Neuronal stem cell (in vitro differentiated cells): Measurements from ENCODE around the gene CARM1.

Experiments used
- DNase-seq: peaks from one replicate; pipeline ENCODE4 v3.0.0-alpha.2; 2013; ENCODE audit warnings: low spot score
- H2AFZ ChIP-seq: one replicate; pipeline ENCODE4 v1.6.1; 2013; ENCODE audit warnings: mild to moderate bottlenecking, low read length, inconsistent platforms
- H2AK5ac ChIP-seq: 2 replicates; pipeline ENCODE4 v1.6.1; 2013; ENCODE audit warnings: low read depth, mild to moderate bottlenecking, inconsistent platforms, low read length, moderate library complexity, mixed read lengths
- H2BK120ac ChIP-seq: 2 replicates; pipeline ENCODE4 v1.6.1; 2013; ENCODE audit warnings: low read depth, mild to moderate bottlenecking, inconsistent platforms, low read length, moderate library complexity, mixed read lengths
- H2BK12ac ChIP-seq: one replicate; pipeline ENCODE4 v1.6.1; 2013; ENCODE audit warnings: low read length, inconsistent platforms
- H2BK15ac ChIP-seq: 2 replicates; pipeline ENCODE4 v1.6.1; 2013; ENCODE audit warnings: mild to moderate bottlenecking, low read length, inconsistent platforms, mixed read lengths
- H2BK5ac ChIP-seq: one replicate; pipeline ENCODE4 v1.6.1; 2013; ENCODE audit warnings: inconsistent platforms, mild to moderate bottlenecking, low read length, moderate library complexity
- H3K14ac ChIP-seq: one replicate; pipeline ENCODE4 v1.6.1; 2013; ENCODE audit warnings: low read length, inconsistent platforms
- H3K18ac ChIP-seq: 2 replicates; pipeline ENCODE4 v1.6.1; 2013; ENCODE audit warnings: low read length, inconsistent platforms
- H3K23ac ChIP-seq: 2 replicates; pipeline ENCODE4 v1.6.1; 2013; ENCODE audit warnings: low read depth, mild to moderate bottlenecking, mixed read lengths, low read length, inconsistent platforms; ENCODE audit not compliant: poor library complexity
- H3K27ac ChIP-seq: replicated peaks from 3 replicates; pipeline ENCODE4 v1.5.1; 2013; ENCODE audit warnings: low read length, inconsistent platforms
- H3K27me3 ChIP-seq, 3 experiments: 2 replicates each; pipeline ENCODE4 v1.6.1; 2013; ENCODE audit warnings: low read length in 3 of 3, mild to moderate bottlenecking in 2 of 3, inconsistent platforms in 1 of 3, low read depth in 1 of 3, mixed read lengths in 1 of 3, moderate library complexity in 1 of 3; ENCODE audit not compliant: control insufficient read depth in 3 of 3, insufficient read depth in 3 of 3
- H3K36me3 ChIP-seq, 2 donors: replicated peaks in 1 of 2; 2 replicates each; pipeline ENCODE4 v1.6.1; 2013; ENCODE audit warnings: low read length in 2 of 2; ENCODE audit not compliant: control insufficient read depth in 2 of 2, insufficient read depth in 2 of 2
- H3K4ac ChIP-seq: 2 replicates; pipeline ENCODE4 v1.6.1; 2013; ENCODE audit warnings: inconsistent platforms, mild to moderate bottlenecking, low read length, moderate library complexity
- H3K4me1 ChIP-seq, 2 donors: 1 replicate in 1 of 2; 2 replicates in 1 of 2; pipeline ENCODE4 v1.6.1; 2013; ENCODE audit warnings: low read length in 2 of 2, low read depth in 1 of 2; ENCODE audit not compliant: control insufficient read depth in 2 of 2, insufficient read depth in 1 of 2
- H3K4me2 ChIP-seq: one replicate; pipeline ENCODE4 v1.6.1; 2013; ENCODE audit warnings: mild to moderate bottlenecking, low read length, inconsistent platforms; ENCODE audit not compliant: insufficient read depth, poor library complexity, severe bottlenecking
- H3K4me3 ChIP-seq, 2 donors: 2 replicates each; pipeline ENCODE4 v1.5.1; 2013; ENCODE audit warnings: low read length in 2 of 2, mild to moderate bottlenecking in 2 of 2, inconsistent platforms in 1 of 2, moderate library complexity in 1 of 2
- H3K79me1 ChIP-seq: one replicate; pipeline ENCODE4 v1.6.1; 2013; ENCODE audit warnings: low read depth, mild to moderate bottlenecking, inconsistent platforms, low read length, moderate library complexity
- H3K9ac ChIP-seq: one replicate; pipeline ENCODE4 v1.6.1; 2013; ENCODE audit warnings: mild to moderate bottlenecking, low read depth, low read length, inconsistent platforms; ENCODE audit not compliant: poor library complexity
- H3K9me3 ChIP-seq, 2 donors: replicated peaks in 1 of 2; 2 replicates each; pipeline versions ENCODE3 to v1.6.1; 2013; ENCODE audit warnings: low read length in 2 of 2, mild to moderate bottlenecking in 2 of 2, inconsistent platforms in 1 of 2, low read depth in 1 of 2, mixed read lengths in 1 of 2, moderate library complexity in 1 of 2; ENCODE audit not compliant: control insufficient read depth in 2 of 2, insufficient read depth in 1 of 2
- H4K8ac ChIP-seq: one replicate; pipeline ENCODE4 v1.6.1; 2013; ENCODE audit warnings: low read depth, mild to moderate bottlenecking, inconsistent platforms, low read length, moderate library complexity
- H4K91ac ChIP-seq: one replicate; pipeline ENCODE4 v1.6.1; 2013; ENCODE audit warnings: low read length, low read depth, mild to moderate bottlenecking, inconsistent platforms; ENCODE audit not compliant: poor library complexity
- WGBS, 2 donors: extraction: QIAGEN DNeasy Blood & Tissue Kit; methylation state at CpG; one replicate each; pipeline ENCODE4 v1.1.7; 2013; ENCODE audit warnings: missing lambda C conversion rate in 2 of 2, mixed read lengths in 1 of 2; ENCODE audit not compliant: insufficient read length in 2 of 2, insufficient replicate concordance in 1 of 2; ENCODE audit errors: extremely low coverage in 2 of 2; 5-methylcytosine and 5-hydroxymethylcytosine counted together

The CARM1 gene

DNA sequence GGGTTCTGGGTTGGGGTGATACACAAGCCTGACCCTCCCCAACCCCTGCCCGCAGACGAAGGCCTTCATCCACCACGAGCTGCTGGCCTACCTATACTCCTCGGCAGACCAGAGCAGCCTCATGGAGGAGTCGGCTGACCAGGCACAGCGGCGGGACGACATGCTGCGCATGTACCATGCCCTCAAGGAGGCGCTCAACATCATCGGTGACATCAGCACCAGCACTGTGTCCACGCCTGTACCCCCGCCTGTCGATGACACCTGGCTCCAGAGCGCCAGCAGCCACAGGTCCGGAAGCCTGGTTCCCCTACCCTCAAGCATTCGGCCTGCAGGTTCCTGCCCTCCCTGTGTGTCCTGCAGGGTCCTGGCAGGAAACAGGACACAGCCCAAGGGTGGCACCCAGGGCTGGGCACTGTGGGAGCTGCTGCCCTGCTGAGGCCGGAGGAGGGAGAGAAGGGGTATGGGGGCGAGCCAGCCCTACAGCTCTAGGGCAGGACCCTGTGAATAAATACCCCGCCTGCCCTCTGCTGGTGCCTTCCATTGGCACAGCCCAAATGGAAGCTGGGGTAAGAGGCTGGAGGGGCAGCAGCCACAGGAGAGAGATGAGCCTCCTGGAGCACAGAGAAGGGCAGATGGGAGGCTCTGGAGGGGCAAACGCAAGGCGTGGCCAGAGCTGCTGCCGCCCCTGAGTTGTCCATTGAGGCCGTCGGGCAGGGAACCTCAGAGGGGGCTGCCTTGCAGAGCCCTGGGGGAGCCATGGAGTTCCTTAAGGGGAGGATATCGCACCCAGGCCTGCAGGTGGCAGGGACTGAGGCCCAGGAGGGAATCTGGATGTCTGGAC, 42.2 kb upstream of the CARM1 start:
- no peak overlapping the region for H3K18ac ChIP-seq
- H4K91ac ChIP-seq = no peak overlapping the region
- no peak overlapping the region for H2BK15ac ChIP-seq
- H3K9me3 ChIP-seq = peaks cover 0 to 2% of the 10 kb centered on the region in 2 donors
- H3K4me1 ChIP-seq = peaks cover 0 to 6% of the 10 kb centered on the region in 2 donors
- no peak overlapping the region for H3K4ac ChIP-seq
- H2BK12ac ChIP-seq = no peak overlapping the region
- peaks cover 3% of the 10 kb centered on the region for H3K79me1 ChIP-seq
- H3K14ac ChIP-seq = no peak overlapping the region
- H2BK5ac ChIP-seq = no peak overlapping the region
- DNase-seq = no peak
- peaks cover 43 to 78% of the 10 kb centered on the region in 2 donors for H3K36me3 ChIP-seq
- no peaks in the 10 kb centered on the region for H3K27me3 ChIP-seq
- H4K8ac ChIP-seq = no peak overlapping the region
- no CpG with 5 or more reads among the region's 26 CpGs for WGBS, 2 donors
- no peak overlapping the region for H3K27ac ChIP-seq
- no peak overlapping the region for H3K4me3 ChIP-seq
- peak overlapping the region; percentile 17 for H3K23ac ChIP-seq
- no peak overlapping the region for H2AK5ac ChIP-seq
- H2AFZ ChIP-seq = no peak overlapping the region
- no peak overlapping the region for H2BK120ac ChIP-seq
- no peak overlapping the region for H3K9ac ChIP-seq
- no peak overlapping the region for H3K4me2 ChIP-seq

- H4K91ac ChIP-seq = no peak overlapping the region
- no peak overlapping the region for H2BK12ac ChIP-seq
- H2BK5ac ChIP-seq = peak overlapping the region; percentile 60
- no CpG with 5 or more reads among the region's 16 CpGs for WGBS, 2 donors
- no peak overlapping the region for H4K8ac ChIP-seq
- no peak overlapping the region for H2BK15ac ChIP-seq
- no peak overlapping the region for H3K14ac ChIP-seq
- H3K4me3 ChIP-seq = no peak overlapping the region
- peaks cover 0 to 7% of the 10 kb centered on the region in 2 donors for H3K4me1 ChIP-seq
- H3K23ac ChIP-seq = peak overlapping the region; percentile 17
- peaks cover 3% of the 10 kb centered on the region for H3K79me1 ChIP-seq
- no peak overlapping the region for H2AFZ ChIP-seq
- no peak overlapping the region for H3K9ac ChIP-seq
- peaks cover 42 to 75% of the 10 kb centered on the region in 2 donors for H3K36me3 ChIP-seq
- H3K4ac ChIP-seq = no peak overlapping the region
- no peak overlapping the region for H2BK120ac ChIP-seq
- DNase-seq = no peak
- peaks cover 0 to 3% of the 10 kb centered on the region in 2 donors for H3K9me3 ChIP-seq
- H2AK5ac ChIP-seq = no peak overlapping the region
- H3K18ac ChIP-seq = no peak overlapping the region
- H3K27me3 ChIP-seq = peaks cover 0 to under 1% (median 0%) of the 10 kb centered on the region in 3 experiments
- no peak overlapping the region for H3K4me2 ChIP-seq
- no peak overlapping the region for H3K27ac ChIP-seq
Measured at GRCh38 chr19:10829967-10830366, 41.4 kb upstream of the CARM1 start.

GRCh38 chr19:10830370-10830769, 41.0 kb upstream of the CARM1 start:
- no peak overlapping the region for H3K23ac ChIP-seq
- no peak overlapping the region for H3K9ac ChIP-seq
- H3K27ac ChIP-seq = no peak overlapping the region
- peaks cover 5% of the 10 kb centered on the region for H3K79me1 ChIP-seq
- peaks cover 0 to 6% of the 10 kb centered on the region in 2 donors for H3K9me3 ChIP-seq
- peak overlapping the region; percentile 23 for H3K4me2 ChIP-seq
- no peak overlapping the region for H2BK12ac ChIP-seq
- no peak overlapping the region for H2BK15ac ChIP-seq
- H3K4me3 ChIP-seq = no peak overlapping the region
- peaks cover 44 to 76% of the 10 kb centered on the region in 2 donors for H3K36me3 ChIP-seq
- peak overlapping the region; percentile 40 for H2AK5ac ChIP-seq
- H3K14ac ChIP-seq = no peak overlapping the region
- H2BK5ac ChIP-seq = peak overlapping the region; percentile 60
- WGBS, 2 donors = no CpG with 5 or more reads among the region's 7 CpGs
- H3K18ac ChIP-seq = peak overlapping the region; percentile 15
- H4K91ac ChIP-seq = no peak overlapping the region
- no peak overlapping the region for H3K4ac ChIP-seq
- DNase-seq = no peak
- no peak overlapping the region for H2BK120ac ChIP-seq
- H4K8ac ChIP-seq = no peak overlapping the region
- peaks cover 0 to 3% (median 0%) of the 10 kb centered on the region in 3 experiments for H3K27me3 ChIP-seq
- peaks cover 0 to 11% of the 10 kb centered on the region in 2 donors for H3K4me1 ChIP-seq
- H2AFZ ChIP-seq = no peak overlapping the region
